ENCODE data around the gene CDK5. TPM values are rescaled to one million over a fixed set of nuclear protein-coding genes. Genes with fewer than 3 reads are reported as not detected.

CDK5 gene
- total and polyA plus RNA-seq, 9 donors = 2.7 to 9.4 (median 4.1) TPM

DNA sequence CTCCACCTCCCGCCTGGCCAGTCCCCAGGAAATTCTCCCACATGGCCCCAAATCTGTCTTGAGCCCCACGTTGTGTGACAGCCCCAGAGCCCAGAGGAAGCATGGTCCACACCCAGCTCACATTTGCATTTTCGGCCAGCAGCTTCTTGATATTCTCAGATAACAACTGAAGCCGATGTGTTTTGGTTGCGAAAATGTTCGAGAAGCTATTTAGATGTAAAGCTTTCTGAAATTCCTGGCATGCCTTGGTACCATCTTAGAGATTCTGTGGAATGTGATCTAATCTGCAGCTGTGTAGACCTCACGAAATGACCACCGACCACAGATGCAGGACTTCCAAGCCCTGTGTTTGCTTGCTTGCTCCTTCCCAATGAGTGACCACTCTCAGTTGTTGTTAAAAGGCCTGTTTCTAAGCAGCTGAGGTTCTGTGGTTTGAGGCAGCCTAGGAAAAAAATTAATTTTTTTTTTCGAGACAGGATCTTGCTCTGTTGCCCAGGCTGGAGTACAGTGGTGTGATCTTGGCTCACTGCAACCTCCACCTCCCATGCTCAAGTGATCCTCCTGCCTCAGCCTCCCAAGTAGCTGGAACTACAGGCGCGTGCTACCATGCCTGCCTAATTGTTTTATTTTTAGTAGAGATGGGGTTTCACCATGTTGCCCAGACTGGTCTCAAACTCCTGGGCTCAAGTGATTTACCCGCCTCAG is 10.5 kb upstream of the CDK5 start:
- intact Hi-C loops (cut with DNase I) = no loop called here
- TF ChIP-seq, protein P1, sequence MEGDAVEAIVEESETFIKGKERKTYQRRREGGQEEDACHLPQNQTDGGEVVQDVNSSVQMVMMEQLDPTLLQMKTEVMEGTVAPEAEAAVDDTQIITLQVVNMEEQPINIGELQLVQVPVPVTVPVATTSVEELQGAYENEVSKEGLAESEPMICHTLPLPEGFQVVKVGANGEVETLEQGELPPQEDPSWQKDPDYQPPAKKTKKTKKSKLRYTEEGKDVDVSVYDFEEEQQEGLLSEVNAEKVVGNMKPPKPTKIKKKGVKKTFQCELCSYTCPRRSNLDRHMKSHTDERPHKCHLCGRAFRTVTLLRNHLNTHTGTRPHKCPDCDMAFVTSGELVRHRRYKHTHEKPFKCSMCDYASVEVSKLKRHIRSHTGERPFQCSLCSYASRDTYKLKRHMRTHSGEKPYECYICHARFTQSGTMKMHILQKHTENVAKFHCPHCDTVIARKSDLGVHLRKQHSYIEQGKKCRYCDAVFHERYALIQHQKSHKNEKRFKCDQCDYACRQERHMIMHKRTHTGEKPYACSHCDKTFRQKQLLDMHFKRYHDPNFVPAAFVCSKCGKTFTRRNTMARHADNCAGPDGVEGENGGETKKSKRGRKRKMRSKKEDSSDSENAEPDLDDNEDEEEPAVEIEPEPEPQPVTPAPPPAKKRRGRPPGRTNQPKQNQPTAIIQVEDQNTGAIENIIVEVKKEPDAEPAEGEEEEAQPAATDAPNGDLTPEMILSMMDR (IDR thresholded peaks at IDR 0.05) = no peak
- TF ChIP-seq POLR2A (IDR thresholded peaks at IDR 0.05) = no peak
- TF ChIP-seq EP300 (IDR thresholded peaks at IDR 0.05) = no peak
- no peaks in the 10 kb centered on the region for H3K36me3 ChIP-seq
- H3K9me3 ChIP-seq = no peaks in the 10 kb centered on the region
- WGBS, 3 donors = 71 to 77% (median 76%) methylated on average over 12 of the region's 12 CpGs
- H3K4me3 ChIP-seq = no peak overlapping the region
- DNase-seq = no peak
- peaks cover 1% of the 10 kb centered on the region for H3K4me1 ChIP-seq (ENCODE audit: insufficient read depth)
- H3K27me3 ChIP-seq = no peaks in the 10 kb centered on the region
- no peak overlapping the region for H3K27ac ChIP-seq

DNA sequence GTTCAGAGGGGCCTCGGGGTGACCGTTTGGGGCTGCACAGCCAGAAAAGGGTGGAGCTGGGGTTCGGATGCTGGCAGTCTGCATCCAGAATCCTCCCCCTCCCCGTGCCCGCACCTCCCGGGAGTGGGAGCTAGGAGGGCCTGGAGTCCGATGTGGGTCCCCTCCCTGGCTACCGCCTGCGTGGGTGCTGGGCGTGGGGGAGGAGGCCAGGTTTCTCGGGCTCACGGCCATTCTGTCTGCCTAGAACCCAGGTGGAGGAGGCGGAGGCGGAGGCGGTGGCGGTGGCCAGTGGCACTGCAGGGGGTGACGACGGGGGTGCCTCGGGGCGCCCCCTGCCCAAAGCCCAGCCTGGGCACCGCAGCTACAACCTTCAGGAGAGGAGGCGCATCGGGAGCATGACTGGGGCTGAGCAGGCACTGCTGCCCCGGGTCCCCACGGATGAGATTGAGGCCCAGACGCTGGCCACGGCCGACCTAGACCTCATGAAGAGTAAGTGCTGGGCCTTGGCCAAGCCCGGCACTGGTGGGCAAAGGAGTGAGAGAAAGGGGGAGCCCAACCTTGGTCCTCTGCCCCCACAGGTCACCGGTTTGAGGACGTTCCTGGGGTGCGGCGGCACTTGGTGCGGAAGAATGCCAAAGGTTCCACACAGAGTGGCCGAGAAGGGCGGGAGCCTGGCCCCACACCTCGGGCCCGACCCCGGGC is 8.7 kb upstream of the CDK5 start:
- Histone ChIP-seq H3K36me3 (no peaks in the 10 kb centered on the region), H3K4me3 (no peak overlapping the region), H3K27me3 (no peaks in the 10 kb centered on the region), H3K4me1 (ENCODE audit: insufficient read depth) (peaks cover 12% of the 10 kb centered on the region), H3K9me3 (no peaks in the 10 kb centered on the region), H3K27ac (no peak overlapping the region)
- intact Hi-C loops (cut with DNase I) = no loop called here
- 82 to 89% (median 85%) methylated on average over 39 of the region's 39 CpGs for WGBS, 3 donors
- DNase-seq = no peak
- TF ChIP-seq POLR2A (IDR thresholded peaks at IDR 0.05) = no peak

DNA sequence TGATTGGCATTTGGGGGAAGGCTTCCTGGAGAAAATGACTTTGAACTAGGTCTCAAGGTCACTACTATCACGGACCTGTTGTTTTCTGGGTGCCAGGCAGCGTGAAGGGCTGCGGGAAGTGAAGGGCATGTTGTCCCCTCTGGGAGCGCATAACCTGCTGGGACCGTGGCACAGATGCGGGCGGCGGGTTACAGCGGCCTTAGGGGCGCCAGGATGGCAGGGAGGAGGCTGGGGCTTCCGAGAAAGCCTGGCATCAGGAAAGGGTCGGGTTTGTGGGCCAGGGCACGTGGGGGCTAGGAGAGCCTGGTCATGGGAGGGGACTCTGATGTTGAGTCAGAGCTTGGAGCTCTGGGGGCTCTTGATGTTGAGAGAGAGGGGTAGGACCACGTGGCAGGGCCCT is 7.8 kb upstream of the CDK5 start:
- 85 to 91% (median 89%) methylated on average over 14 of the region's 14 CpGs for WGBS, 3 donors
- no peaks in the 10 kb centered on the region for H3K9me3 ChIP-seq
- H3K27ac ChIP-seq = no peak overlapping the region
- H3K4me3 ChIP-seq = no peak overlapping the region
- TF ChIP-seq, protein P1 (IDR thresholded peaks at IDR 0.05) = no peak
- TF ChIP-seq POLR2A (IDR thresholded peaks at IDR 0.05) (no peak), EP300 (IDR thresholded peaks at IDR 0.05) (no peak)
- H3K27me3 ChIP-seq = no peaks in the 10 kb centered on the region
- H3K4me1 ChIP-seq (ENCODE audit: insufficient read depth) = peaks cover 21% of the 10 kb centered on the region
- intact Hi-C loops (cut with DNase I) = no loop called here
- no peak for DNase-seq
- no peaks in the 10 kb centered on the region for H3K36me3 ChIP-seq

DNA sequence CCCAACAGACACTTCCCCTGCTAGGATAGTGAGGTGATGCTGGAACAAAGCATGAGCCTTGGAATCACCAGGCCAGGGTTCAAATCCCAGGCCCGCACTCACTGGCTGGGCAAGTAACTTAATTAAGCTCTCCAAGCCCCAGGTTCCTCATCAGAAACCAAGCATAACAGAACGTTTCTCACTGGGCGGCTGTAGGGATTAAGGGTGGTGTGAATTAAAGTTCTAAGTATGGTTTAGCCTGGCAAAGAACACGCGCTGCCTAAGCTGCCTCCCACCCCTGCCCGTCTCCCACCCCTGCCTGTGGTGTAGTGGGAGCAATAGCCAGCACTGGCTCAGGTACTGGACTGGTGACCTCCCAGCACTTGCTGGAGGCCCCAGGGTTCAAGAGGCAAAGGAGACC is 7.3 kb upstream of the CDK5 start:
- DNase-seq = no peak
- H3K36me3 ChIP-seq = no peaks in the 10 kb centered on the region
- H3K4me3 ChIP-seq = no peak overlapping the region
- intact Hi-C loops (cut with DNase I) = no loop called here
- H3K4me1 ChIP-seq (ENCODE audit: insufficient read depth) = peaks cover 22% of the 10 kb centered on the region
- TF ChIP-seq, protein P1 (IDR thresholded peaks at IDR 0.05) = no peak
- TF ChIP-seq EP300 (IDR thresholded peaks at IDR 0.05) = no peak
- TF ChIP-seq POLR2A (IDR thresholded peaks at IDR 0.05) = no peak
- no peaks in the 10 kb centered on the region for H3K9me3 ChIP-seq
- H3K27ac ChIP-seq = no peak overlapping the region
- no peaks in the 10 kb centered on the region for H3K27me3 ChIP-seq
- WGBS, 3 donors = 88 to 91% (median 91%) methylated on average over 5 to 6 of the region's 6 CpGs

DNA sequence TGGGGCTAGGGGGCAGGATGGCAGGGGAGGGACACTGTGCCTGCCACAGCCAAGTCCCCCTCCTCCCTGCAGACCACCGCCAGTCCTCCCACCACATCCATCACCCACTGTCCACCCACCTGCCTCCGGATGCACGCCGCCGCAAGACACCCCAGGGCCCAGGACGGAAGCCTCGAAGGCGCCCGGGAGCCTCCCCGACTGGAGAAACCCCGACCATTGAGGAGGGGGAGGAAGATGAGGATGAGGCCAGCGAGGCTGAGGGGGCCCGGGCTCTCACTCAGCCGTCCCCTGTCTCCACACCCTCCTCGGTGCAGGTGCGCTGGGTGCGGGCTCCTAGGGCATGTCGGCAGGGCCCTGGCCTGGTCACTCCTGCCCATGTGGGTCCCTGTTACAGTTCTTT is 6.8 kb upstream of the CDK5 start:
- DNase-seq = no peak
- no peaks in the 10 kb centered on the region for H3K9me3 ChIP-seq
- H3K36me3 ChIP-seq = no peaks in the 10 kb centered on the region
- intact Hi-C loops (cut with DNase I) = no loop called here
- 89 to 92% (median 90%) methylated on average over 14 to 18 of the region's 18 CpGs for WGBS, 3 donors
- no peaks in the 10 kb centered on the region for H3K27me3 ChIP-seq
- no peak overlapping the region for H3K27ac ChIP-seq
- H3K4me1 ChIP-seq (ENCODE audit: insufficient read depth) = peaks cover 22% of the 10 kb centered on the region
- TF ChIP-seq, protein P1 (IDR thresholded peaks at IDR 0.05) = no peak
- TF ChIP-seq EP300 (IDR thresholded peaks at IDR 0.05) = no peak
- TF ChIP-seq POLR2A (IDR thresholded peaks at IDR 0.05) = no peak
- no peak overlapping the region for H3K4me3 ChIP-seq

All from ovary (tissue), 9 donors.